Measurements from ENCODE around the gene PTEN.
"Not testable (repeated sequence)": the region's sequence is repeated elsewhere in the genome, so short reads cannot be mapped to it uniquely, and the experiment has no call there.

The PTEN gene

GRCh38 chr10:87826653-87827052 is 36.8 kb upstream of the PTEN start:
- no peak overlapping the region for H3K27ac ChIP-seq
- TF ChIP-seq ZFX (IDR thresholded peaks at IDR 0.05; ENCODE audit: borderline replicate concordance) (no peak), CTCF (IDR thresholded peaks at IDR 0.05) (no peak)

GRCh38 chr10:87827681-87828080 is 35.7 kb upstream of the PTEN start:
- H3K27ac ChIP-seq, result no peak overlapping the region
- no peak for TF ChIP-seq ZFX (IDR thresholded peaks at IDR 0.05; ENCODE audit: borderline replicate concordance)
- no peak for TF ChIP-seq CTCF (IDR thresholded peaks at IDR 0.05)

GRCh38 chr10:87829051-87829450 is 34.4 kb upstream of the PTEN start:
- H3K27ac ChIP-seq, result not testable (repeated sequence)

GRCh38 chr10:87829986-87830729 is 33.3 kb upstream of the PTEN start:
- TF ChIP-seq CTCF (IDR thresholded peaks at IDR 0.05), result no peak
- TF ChIP-seq ZFX (IDR thresholded peaks at IDR 0.05; ENCODE audit: borderline replicate concordance), result no peak
- no peak overlapping the region for H3K27ac ChIP-seq

GRCh38 chr10:87836098-87836497 is 27.3 kb upstream of the PTEN start:
- H3K27ac ChIP-seq, result no peak overlapping the region
- TF ChIP-seq CTCF (IDR thresholded peaks at IDR 0.05) (no peak), ZFX (IDR thresholded peaks at IDR 0.05; ENCODE audit: borderline replicate concordance) (no peak)

GRCh38 chr10:87837445-87837844 is 26.0 kb upstream of the PTEN start:
- TF ChIP-seq CTCF (IDR thresholded peaks at IDR 0.05) (no peak), ZFX (IDR thresholded peaks at IDR 0.05; ENCODE audit: borderline replicate concordance) (no peak)

GRCh38 chr10:87838650-87839049 is 24.8 kb upstream of the PTEN start:
- TF ChIP-seq ZFX (IDR thresholded peaks at IDR 0.05; ENCODE audit: borderline replicate concordance) (no peak), CTCF (IDR thresholded peaks at IDR 0.05) (no peak)
- no peak overlapping the region for H3K27ac ChIP-seq

More at GRCh38 chr10:87837445-87837844, 26.0 kb upstream of the PTEN start:
- no peak overlapping the region for H3K27ac ChIP-seq

- H3K27ac ChIP-seq, result no peak overlapping the region
- TF ChIP-seq CTCF (IDR thresholded peaks at IDR 0.05), result no peak
- TF ChIP-seq ZFX (IDR thresholded peaks at IDR 0.05; ENCODE audit: borderline replicate concordance), result no peak
These were observed 22.2 kb upstream of the PTEN start for GRCh38 chr10:87841186-87841585.

All from 22Rv1 (cell line).